Keratinocyte (primary cell): ENCODE results near the gene DHDH. TPM values are rescaled to one million over a fixed set of nuclear protein-coding genes. Genes with fewer than 3 reads are reported as not detected.

Source experiments
- DNase-seq: peaks from one replicate; pipeline ENCODE4 v3.0.0-alpha.2; 2011; ENCODE audit warnings: low read depth, missing footprints, low spot score
- FAIRE-seq: peaks from 2 replicates; lab custom pipeline; 2011; peaks lifted over from hg19 to GRCh38; lab: Jason Lieb, UNC
- H2AFZ ChIP-seq: 2 replicates; pipeline ENCODE4 v1.6.0; 2012; ENCODE audit warnings: low read length, control low read depth, inconsistent platforms; ENCODE audit not compliant: control insufficient read depth
- H3K27ac ChIP-seq: 2 replicates; pipeline ENCODE4 v1.5.1; 2011; ENCODE audit warnings: low read length; ENCODE audit not compliant: control insufficient read depth, insufficient read depth
- H3K27me3 ChIP-seq: 3 replicates; pipeline ENCODE4 v1.6.0; 2011; ENCODE audit warnings: low read length; ENCODE audit not compliant: control insufficient read depth, insufficient read depth; ENCODE audit errors: extremely low read depth
- H3K36me3 ChIP-seq, 2 experiments: 2 replicates in 1 of 2; 3 replicates in 1 of 2; pipeline ENCODE4 v1.5.1; 2011; ENCODE audit warnings: low read length in 2 of 2, mild to moderate bottlenecking in 1 of 2; ENCODE audit not compliant: control insufficient read depth in 2 of 2, insufficient read depth in 2 of 2; ENCODE audit errors: extremely low read depth in 1 of 2
- H3K4me1 ChIP-seq: 3 replicates; pipeline ENCODE4 v1.5.1; 2011; ENCODE audit warnings: low read length; ENCODE audit not compliant: control insufficient read depth, insufficient read depth; ENCODE audit errors: extremely low read depth
- H3K4me2 ChIP-seq: 3 replicates; pipeline ENCODE4 v1.6.0; 2011; ENCODE audit warnings: low read depth, low read length; ENCODE audit not compliant: control insufficient read depth, insufficient read depth; ENCODE audit errors: extremely low read depth
- H3K4me3 ChIP-seq, 3 experiments: fragments of 200-600 bp in 1 of 3; sonication (generic) in 1 of 3; 2 replicates in 2 of 3; 3 replicates in 1 of 3; pipeline ENCODE4 v1.5.1; 2011 to 2016; ENCODE audit warnings: low read length in 3 of 3, mild to moderate bottlenecking in 3 of 3, control low read depth in 2 of 3, inconsistent platforms in 1 of 3, low read depth in 1 of 3, mixed read lengths in 1 of 3, mixed run types in 1 of 3, moderate library complexity in 1 of 3; ENCODE audit not compliant: control insufficient read depth in 2 of 3, insufficient read depth in 2 of 3; ENCODE audit errors: extremely low read depth in 1 of 3
- H3K79me2 ChIP-seq: 2 replicates; pipeline ENCODE4 v1.6.0; 2012; ENCODE audit warnings: low read length; ENCODE audit not compliant: control insufficient read depth, insufficient read depth
- H3K9ac ChIP-seq: 3 replicates; pipeline ENCODE4 v1.6.0; 2011; ENCODE audit warnings: low read length; ENCODE audit not compliant: control insufficient read depth, insufficient read depth; ENCODE audit errors: extremely low read depth
- H3K9me1 ChIP-seq: 3 replicates; pipeline ENCODE4 v1.6.0; 2011; ENCODE audit warnings: low read length; ENCODE audit not compliant: control insufficient read depth, insufficient read depth; ENCODE audit errors: extremely low read depth
- H3K9me3 ChIP-seq: 2 replicates; pipeline ENCODE4 v1.5.1; 2012; ENCODE audit warnings: low read depth, low read length; ENCODE audit not compliant: control insufficient read depth
- H4K20me1 ChIP-seq: 3 replicates; pipeline ENCODE4 v1.6.0; 2011; ENCODE audit warnings: low read length; ENCODE audit not compliant: control insufficient read depth, insufficient read depth; ENCODE audit errors: extremely low read depth
- CTCF ChIP-seq, 3 experiments: IDR thresholded peaks in 1 of 3; conservative IDR thresholded peaks in 1 of 3; optimal IDR thresholded peaks in 1 of 3; 2 replicates in 2 of 3; 3 replicates in 1 of 3; pipeline versions ENCODE3 to v1.5.1; 2011; ENCODE audit warnings: low read length in 3 of 3, mild to moderate bottlenecking in 3 of 3, moderate library complexity in 2 of 3, control low read depth in 1 of 3, inconsistent platforms in 1 of 3; ENCODE audit not compliant: insufficient read depth in 2 of 3; ENCODE audit errors: extremely low read depth in 1 of 3
- EZH2 ChIP-seq: IDR thresholded peaks from one replicate; pipeline ENCODE4 v1.6.1; 2012; ENCODE audit warnings: inconsistent platforms, mild to moderate bottlenecking, low read length, moderate library complexity
- dilution Hi-C: fragments of 300-500 bp; cut with MboI; formaldehyde crosslinking; loops from one replicate; pipeline ENCODE4 v1.7.0; 2020; ENCODE audit warnings: low sequenced_read_pairs; ENCODE audit not compliant: extremely low pct_ligation_motif_present
- polyA plus RNA-seq, 5 experiments: library from polyadenylated mRNA; depleted of rRNA in 3 of 5; stranded (reverse) in 3 of 5; stranded (forward) in 1 of 5; unstranded in 1 of 5; fragments of >200 nt; gene quantifications; 1 replicate in 1 of 5; 2 replicates in 3 of 5; 3 replicates in 1 of 5; pipeline versions ENCODE4 v1.2.1 to v1.2.3, GENCODE V29; 2011 to 2012; ENCODE audit warnings: missing spikeins in 2 of 5, low read depth in 1 of 5, low replicate concordance in 1 of 5
- small RNA-seq, 3 experiments: library from RNA; depleted of rRNA; stranded (forward); fragments of <200 nt; gene quantifications; one replicate each; pipeline ENCODE3, GENCODE V24; 2012; ENCODE audit warnings: low read depth in 3 of 3, low replicate concordance in 1 of 3; ENCODE audit not compliant: insufficient read length in 3 of 3

Gene DHDH
- polyA plus RNA-seq, 1 donor (not counting 4 experiments of a cell fraction or from before 2014, with no cell fraction given): 0.45 TPM

GRCh38 chr19:48993175-48994034 is 59.9 kb downstream of the DHDH start, which contains the start of the genes GYS1 and RUVBL2:
Gene GYS1 (minus strand): TSS chr19:48993309. CDS start chr19:48993112, 197 bp downstream.
Gene RUVBL2 (plus strand): TSS chr19:48993887. CDS start chr19:48993912, 25 bp downstream.
- Histone ChIP-seq H3K4me3 (peak within 1 kb of the TSS; percentile 76 to 98 (median 95)), H3K4me1 (peaks cover 15% of the 10 kb centered on the region), H4K20me1 (no peaks in the 10 kb centered on the region), H3K36me3 (peaks cover 18 to 22% of the 10 kb centered on the region in 2 experiments), H3K9me3 (no peaks in the 10 kb centered on the region), H2AFZ (peak within 1 kb of the TSS; percentile 80), H3K27ac (peak within 1 kb of the TSS; percentile 92), H3K79me2 (peaks cover 75% of the 10 kb centered on the region), H3K27me3 (no peaks in the 10 kb centered on the region), H3K9me1 (peaks cover 3% of the 10 kb centered on the region), H3K4me2 (peak within 1 kb of the TSS; percentile 88), H3K9ac (peak within 1 kb of the TSS; percentile 95)
- dilution Hi-C loops: no loop called here
- FAIRE-seq: peak; percentile 95
- TF ChIP-seq CTCF (optimal IDR thresholded peaks at IDR 0.05 in 1 of 3, IDR thresholded peaks at IDR 0.05 in 1 of 3, conservative IDR thresholded peaks at IDR 0.05 in 1 of 3; ENCODE audit: extremely low read depth in 1 of 3, insufficient read depth in 2 of 3, low read length in 3 of 3): peak; percentile 80 to 99 (median 82)
- no peak for TF ChIP-seq EZH2
- peak; percentile 96 for DNase-seq

- DNase-seq (no peak), FAIRE-seq (no peak)
- peak overlapping the region; percentile 74 to 98 (median 95) for H3K4me3 ChIP-seq
- H3K27me3 ChIP-seq: no peaks in the 10 kb centered on the region
- peak overlapping the region; percentile 82 for H3K9ac ChIP-seq
- peaks cover 13 to 19% of the 10 kb centered on the region in 2 experiments for H3K36me3 ChIP-seq
- H3K4me1 ChIP-seq: peaks cover 15% of the 10 kb centered on the region
- peak overlapping the region; percentile 80 for H2AFZ ChIP-seq
- H3K79me2 ChIP-seq: peaks cover 77% of the 10 kb centered on the region
- peaks cover 3% of the 10 kb centered on the region for H3K9me1 ChIP-seq
- TF ChIP-seq EZH2 (no peak), CTCF (optimal IDR thresholded peaks at IDR 0.05 in 1 of 3, IDR thresholded peaks at IDR 0.05 in 1 of 3, conservative IDR thresholded peaks at IDR 0.05 in 1 of 3; ENCODE audit: extremely low read depth in 1 of 3, insufficient read depth in 2 of 3, low read length in 3 of 3) (no peak)
- peak overlapping the region; percentile 77 for H3K27ac ChIP-seq
- no peaks in the 10 kb centered on the region for H4K20me1 ChIP-seq
- no peaks in the 10 kb centered on the region for H3K9me3 ChIP-seq
- dilution Hi-C loops: no loop called here
- peak overlapping the region; percentile 87 for H3K4me2 ChIP-seq
Observed at GRCh38 chr19:48994035-48994386, 60.5 kb downstream of the DHDH start.

Small RNAs within 50 kb of the gene (small RNA-seq; reads per million reads assigned to genes)
- gene AC026803.1: 0 to 0.25 (median 0) reads per million in 3 experiments

Other genes starting within 250 kb of the DHDH start
- gene FUT2, start 237.7 kb upstream of the DHDH start, polyA plus RNA-seq: 2.3 to 4.0 TPM (median 3.7 TPM) in 3 replicates
- gene MAMSTR, start 214.0 kb upstream of the DHDH start, polyA plus RNA-seq: 0.35 to 0.39 TPM (median 0.37 TPM) in 3 replicates
- 2.2 to 4.8 TPM (median 2.3 TPM) in 3 replicates for gene RASIP1, start 193.1 kb upstream of the DHDH start, polyA plus RNA-seq
- gene IZUMO1, start 186.8 kb upstream of the DHDH start, polyA plus RNA-seq: 0.28 to 0.75 TPM (median 0.63 TPM) in 3 replicates
- gene FUT1, start 181.1 kb upstream of the DHDH start, polyA plus RNA-seq: 3.2 to 5.3 TPM (median 3.7 TPM) in 3 replicates
- not detected in 3 replicates for gene FGF21, start 178.2 kb upstream of the DHDH start, polyA plus RNA-seq
- gene BCAT2, start 122.7 kb upstream of the DHDH start, polyA plus RNA-seq: 19.0 to 27.3 TPM (median 20.4 TPM) in 3 replicates
- gene HSD17B14, start 97.2 kb upstream of the DHDH start, polyA plus RNA-seq: 0.92 to 1.2 TPM (median 1.0 TPM) in 3 replicates
- 1.2 to 2.2 TPM (median 1.8 TPM) in 3 replicates for gene PLEKHA4, start 65.1 kb upstream of the DHDH start, polyA plus RNA-seq
- gene PPP1R15A, start 61.3 kb upstream of the DHDH start, polyA plus RNA-seq: 23.6 to 36.6 TPM (median 32.5 TPM) in 3 replicates
- not detected in 3 replicates for gene TULP2, start 35.0 kb upstream of the DHDH start, polyA plus RNA-seq
- gene NUCB1, start 33.4 kb upstream of the DHDH start, polyA plus RNA-seq: 44.3 to 65.1 TPM (median 59.2 TPM) in 3 replicates
- gene BAX, start 21.2 kb downstream of the DHDH start, polyA plus RNA-seq: 75.3 to 139 TPM (median 113 TPM) in 3 replicates
- 805 to 2,115 TPM (median 838 TPM) in 3 replicates for gene FTL, start 31.6 kb downstream of the DHDH start, polyA plus RNA-seq
- 46.5 to 61.9 TPM (median 58.6 TPM) in 3 replicates for gene GYS1, start 59.6 kb downstream of the DHDH start, polyA plus RNA-seq
- gene RUVBL2, start 60.2 kb downstream of the DHDH start, polyA plus RNA-seq: 126 to 162 TPM (median 141 TPM) in 3 replicates
- gene LHB, start 83.4 kb downstream of the DHDH start, polyA plus RNA-seq: 0.33 to 0.44 TPM in 2 of 3 replicates, not detected in the other
- gene CGB3, start 90.6 kb downstream of the DHDH start, polyA plus RNA-seq: not detected in 3 replicates
- gene CGB2, start 98.2 kb downstream of the DHDH start, polyA plus RNA-seq: not detected in 3 replicates
- gene CGB1, start 103.2 kb downstream of the DHDH start, polyA plus RNA-seq: not detected in 3 replicates
- 0.20 to 0.24 TPM (median 0.21 TPM) in 3 replicates for gene CGB5, start 110.1 kb downstream of the DHDH start, polyA plus RNA-seq
- gene CGB8, start 115.4 kb downstream of the DHDH start, polyA plus RNA-seq: not detected in 3 replicates
- gene CGB7, start 124.0 kb downstream of the DHDH start, polyA plus RNA-seq: 0.92 to 4.1 TPM (median 1.2 TPM) in 3 replicates
- 5.5 to 14.4 TPM (median 8.3 TPM) in 3 replicates for gene NTF4, start 131.1 kb downstream of the DHDH start, polyA plus RNA-seq
- not detected in 3 replicates for gene KCNA7, start 139.0 kb downstream of the DHDH start, polyA plus RNA-seq
- gene SNRNP70, start 151.8 kb downstream of the DHDH start, polyA plus RNA-seq: 116 to 186 TPM (median 149 TPM) in 3 replicates
- gene LIN7B, start 180.7 kb downstream of the DHDH start, polyA plus RNA-seq: 1.6 to 2.8 TPM (median 1.7 TPM) in 3 replicates
- gene C19orf73, start 185.4 kb downstream of the DHDH start, polyA plus RNA-seq: 0.54 to 0.98 TPM (median 0.71 TPM) in 3 replicates
- gene PPFIA3, start 185.8 kb downstream of the DHDH start, polyA plus RNA-seq: 3.0 to 3.4 TPM (median 3.1 TPM) in 3 replicates
- gene HRC, start 221.7 kb downstream of the DHDH start, polyA plus RNA-seq: 0.03 to 0.08 TPM in 2 of 3 replicates, not detected in the other
- 16.1 to 23.3 TPM (median 16.1 TPM) in 3 replicates for gene TRPM4, start 224.1 kb downstream of the DHDH start, polyA plus RNA-seq